Neural progenitor cell (in vitro differentiated cells): ENCODE data around the gene ANGEL1. TPM values are rescaled to one million over a fixed set of nuclear protein-coding genes. Genes with fewer than 3 reads are reported as not detected.
A peak's percentile ranks its signal among the peaks of the same experiment; 100 is the strongest.

Experiments
- DNase-seq: peaks from one replicate; pipeline ENCODE4 v3.0.0-alpha.2; 2016; ENCODE audit warnings: low spot score
- H2AFZ ChIP-seq: fragments of 200-600 bp; sonication (generic); replicated peaks from 2 replicates; pipeline ENCODE4 v1.6.1; 2016; ENCODE audit warnings: antibody characterized with exemption
- H3F3A ChIP-seq: fragments of 200-600 bp; sonication (generic); 2 replicates; pipeline ENCODE4 v1.6.1; 2016; ENCODE audit warnings: antibody characterized with exemption, low read depth
- H3K27ac ChIP-seq: fragments of 200-600 bp; sonication (generic); 2 replicates; pipeline ENCODE4 v1.5.1; 2016; ENCODE audit warnings: mild to moderate bottlenecking
- H3K27me3 ChIP-seq: fragments of 200-600 bp; sonication (generic); 2 replicates; pipeline ENCODE4 v1.6.1; 2016; ENCODE audit warnings: mild to moderate bottlenecking, moderate library complexity
- H3K36me3 ChIP-seq: fragments of 200-600 bp; sonication (generic); 2 replicates; pipeline ENCODE4 v1.5.1; 2016
- H3K4me1 ChIP-seq: fragments of 200-600 bp; sonication (generic); 2 replicates; pipeline ENCODE4 v1.6.1; 2016; ENCODE audit warnings: mixed run types
- H3K4me2 ChIP-seq: fragments of 200-600 bp; sonication (generic); 2 replicates; pipeline ENCODE4 v1.6.1; 2016
- H3K4me3 ChIP-seq: fragments of 200-600 bp; sonication (generic); 2 replicates; pipeline ENCODE4 v1.5.1; 2016
- H3K79me2 ChIP-seq: fragments of 200-600 bp; sonication (generic); 2 replicates; pipeline ENCODE4 v1.6.1; 2016; ENCODE audit warnings: low read depth
- H3K9ac ChIP-seq: fragments of 200-600 bp; sonication (generic); 2 replicates; pipeline ENCODE4 v1.6.1; 2016
- H3K9me3 ChIP-seq: fragments of 200-600 bp; sonication (generic); 2 replicates; pipeline ENCODE4 v1.5.1; 2016; ENCODE audit warnings: low read depth
- H4K20me1 ChIP-seq: fragments of 200-600 bp; sonication (generic); 2 replicates; pipeline ENCODE4 v1.6.1; 2016; ENCODE audit warnings: low read depth
- H3K27ac Mint-ChIP-seq: 3 replicates; pipeline ENCODE4 v1.8.0; 2021; ENCODE audit warnings: mixed read lengths
- H3K27me3 Mint-ChIP-seq: 2 replicates; pipeline ENCODE4 v1.8.0; 2022; ENCODE audit warnings: low read depth, mild to moderate bottlenecking, inconsistent platforms, moderate library complexity, mixed read lengths; ENCODE audit not compliant: insufficient read depth
- H3K36me3 Mint-ChIP-seq: 3 replicates; pipeline ENCODE4 v1.8.0; 2021; ENCODE audit warnings: mixed read lengths
- H3K4me1 Mint-ChIP-seq: 3 replicates; pipeline ENCODE4 v1.8.0; 2021; ENCODE audit warnings: mixed read lengths
- H3K4me3 Mint-ChIP-seq: 3 replicates; pipeline ENCODE4 v1.8.0; 2021; ENCODE audit warnings: mild to moderate bottlenecking, moderate library complexity, mixed read lengths
- H3K9me3 Mint-ChIP-seq: 3 replicates; pipeline ENCODE4 v1.8.0; 2020; ENCODE audit warnings: mixed read lengths
- EZH2 ChIP-seq: fragments of 200-600 bp; sonication (generic); IDR thresholded peaks from 2 replicates; pipeline ENCODE4 v1.6.1; 2017; ENCODE audit warnings: antibody characterized with exemption, mild to moderate bottlenecking, moderate library complexity
- EZH2phosphoT487 ChIP-seq: fragments of 200-600 bp; sonication (generic); IDR thresholded peaks from 2 replicates; pipeline ENCODE4 v1.6.1; 2017; ENCODE audit warnings: antibody characterized with exemption
- total RNA-seq: library from RNA; depleted of rRNA; stranded (reverse); fragments of >200 nt; gene quantifications from 2 replicates; pipeline ENCODE4 v1.2.3, GENCODE V29; 2015; ENCODE audit warnings: low replicate concordance
- TF ChIP-seq, protein P1 (sequence below): fragments of 200-600 bp; sonication (generic); IDR thresholded peaks from 2 replicates; pipeline ENCODE4 v1.5.1; 2017; ENCODE audit warnings: antibody characterized with exemption, mild to moderate bottlenecking

Gene ANGEL1
- total RNA-seq, 1 donor from 2014 or later = 23.2 TPM

DNA sequence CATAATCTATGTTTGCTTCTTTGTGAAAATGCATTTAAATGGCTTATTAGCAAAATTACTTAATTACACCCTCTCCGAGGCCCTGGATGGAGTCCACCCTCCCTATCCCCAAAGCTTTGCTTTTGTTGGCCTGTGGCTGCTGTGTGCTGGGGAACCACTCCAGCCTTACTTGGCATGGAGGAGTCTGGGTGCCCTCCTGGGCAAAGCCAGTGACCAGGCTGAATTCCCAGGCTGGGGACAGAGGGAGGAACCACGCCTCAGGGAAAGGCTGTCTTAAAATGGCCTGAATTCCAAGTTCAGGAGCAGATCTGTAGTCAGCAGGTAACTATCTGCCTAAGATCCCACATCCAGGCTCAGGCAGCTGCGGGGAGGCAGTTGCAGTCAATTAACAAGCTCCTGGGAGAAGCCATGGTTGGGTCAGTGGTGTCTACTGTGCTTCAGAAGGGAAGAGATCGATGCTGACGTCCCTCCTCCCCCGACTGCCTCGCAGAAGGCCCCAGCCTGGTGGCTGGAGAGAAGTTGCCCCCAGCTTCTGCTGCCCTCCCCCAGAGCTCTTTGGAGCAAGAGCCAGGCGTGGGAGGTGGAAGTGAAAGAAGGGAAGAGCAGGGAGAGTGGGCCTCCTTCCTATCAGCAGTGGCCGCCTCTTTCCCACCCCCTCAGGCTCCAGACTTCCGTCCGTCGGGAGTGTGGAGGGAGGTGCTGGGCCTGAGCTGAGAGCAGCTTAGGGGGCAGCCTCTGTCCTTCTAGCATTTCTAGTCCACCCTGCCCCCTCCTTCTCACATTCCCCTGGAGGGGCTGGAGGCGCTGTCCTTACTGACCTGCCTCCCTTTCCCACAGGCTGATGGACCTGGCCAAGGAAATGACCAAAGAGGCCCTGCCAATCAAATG, 40.1 kb downstream of the ANGEL1 start:
- Mint-ChIP-seq H3K4me3 (no peak overlapping the region), H3K4me1 (peaks cover 35% of the 10 kb centered on the region)
- H2AFZ ChIP-seq = no peak overlapping the region

DNA sequence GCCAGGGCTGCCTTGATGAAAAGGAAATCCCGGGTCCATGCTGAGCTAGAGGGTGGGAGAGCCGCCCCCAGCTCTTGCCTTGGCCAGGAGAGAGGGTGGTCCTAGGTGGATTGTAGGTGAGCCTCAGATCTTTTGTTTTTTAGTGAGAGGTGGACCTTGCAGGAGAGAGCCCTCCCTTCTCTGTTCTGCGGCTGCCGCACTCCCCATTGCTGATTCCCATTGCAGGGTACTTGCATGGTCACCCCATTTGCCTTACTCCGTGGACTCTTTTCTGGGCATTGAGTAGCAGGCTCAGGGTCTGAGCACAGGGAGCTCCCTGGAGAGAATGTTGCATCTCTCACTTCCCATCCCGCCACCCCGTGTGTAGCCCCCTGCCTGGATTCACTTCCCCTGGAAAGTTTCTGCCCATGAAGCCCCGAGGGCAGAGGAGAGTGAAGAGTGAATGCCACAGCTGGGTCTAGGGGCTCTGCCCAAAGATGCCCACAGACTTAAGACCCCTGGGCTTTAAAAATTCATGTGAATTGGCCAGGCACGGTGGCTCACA, 41.2 kb downstream of the ANGEL1 start:
- Histone ChIP-seq H3K27ac (no peak overlapping the region), H3K36me3 (no peaks in the 10 kb centered on the region), H3K9me3 (no peaks in the 10 kb centered on the region), H2AFZ (no peak overlapping the region), H3K4me3 (no peak overlapping the region), H3F3A (no peaks in the 10 kb centered on the region), H3K4me2 (no peak overlapping the region), H4K20me1 (peaks cover 9% of the 10 kb centered on the region), H3K27me3 (no peaks in the 10 kb centered on the region), H3K79me2 (no peaks in the 10 kb centered on the region), H3K4me1 (peaks cover 18% of the 10 kb centered on the region), H3K9ac (no peak overlapping the region)
- TF ChIP-seq, protein P1, sequence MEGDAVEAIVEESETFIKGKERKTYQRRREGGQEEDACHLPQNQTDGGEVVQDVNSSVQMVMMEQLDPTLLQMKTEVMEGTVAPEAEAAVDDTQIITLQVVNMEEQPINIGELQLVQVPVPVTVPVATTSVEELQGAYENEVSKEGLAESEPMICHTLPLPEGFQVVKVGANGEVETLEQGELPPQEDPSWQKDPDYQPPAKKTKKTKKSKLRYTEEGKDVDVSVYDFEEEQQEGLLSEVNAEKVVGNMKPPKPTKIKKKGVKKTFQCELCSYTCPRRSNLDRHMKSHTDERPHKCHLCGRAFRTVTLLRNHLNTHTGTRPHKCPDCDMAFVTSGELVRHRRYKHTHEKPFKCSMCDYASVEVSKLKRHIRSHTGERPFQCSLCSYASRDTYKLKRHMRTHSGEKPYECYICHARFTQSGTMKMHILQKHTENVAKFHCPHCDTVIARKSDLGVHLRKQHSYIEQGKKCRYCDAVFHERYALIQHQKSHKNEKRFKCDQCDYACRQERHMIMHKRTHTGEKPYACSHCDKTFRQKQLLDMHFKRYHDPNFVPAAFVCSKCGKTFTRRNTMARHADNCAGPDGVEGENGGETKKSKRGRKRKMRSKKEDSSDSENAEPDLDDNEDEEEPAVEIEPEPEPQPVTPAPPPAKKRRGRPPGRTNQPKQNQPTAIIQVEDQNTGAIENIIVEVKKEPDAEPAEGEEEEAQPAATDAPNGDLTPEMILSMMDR = no peak
- TF ChIP-seq EZH2 = no peak
- no peak for TF ChIP-seq EZH2phosphoT487
- Mint-ChIP-seq H3K4me1 (peaks cover 37% of the 10 kb centered on the region), H3K4me3 (no peak overlapping the region), H3K36me3 (peaks cover 8% of the 10 kb centered on the region), H3K27ac (no peak overlapping the region), H3K27me3 (no peaks in the 10 kb centered on the region), H3K9me3 (no peaks in the 10 kb centered on the region)
- no peak for DNase-seq

More for the DNA sequence above, 40.1 kb downstream of the ANGEL1 start:
- no peaks in the 10 kb centered on the region for H3K9me3 ChIP-seq
- no peaks in the 10 kb centered on the region for H3K36me3 ChIP-seq
- H3K27me3 ChIP-seq = no peaks in the 10 kb centered on the region
- Mint-ChIP-seq H3K27ac (peak overlapping the region; percentile 82), H3K36me3 (peaks cover 8% of the 10 kb centered on the region), H3K27me3 (no peaks in the 10 kb centered on the region), H3K9me3 (no peaks in the 10 kb centered on the region)
- no peak overlapping the region for H3K27ac ChIP-seq
- no peaks in the 10 kb centered on the region for H3K79me2 ChIP-seq
- no peak overlapping the region for H3K9ac ChIP-seq
- H4K20me1 ChIP-seq = peaks cover 15% of the 10 kb centered on the region
- peak; percentile 42 for DNase-seq
- no peak overlapping the region for H3K4me3 ChIP-seq
- no peak overlapping the region for H3K4me2 ChIP-seq
- peaks cover 21% of the 10 kb centered on the region for H3K4me1 ChIP-seq
- TF ChIP-seq, protein P1 = no peak
- TF ChIP-seq EZH2 = no peak
- no peak for TF ChIP-seq EZH2phosphoT487
- H3F3A ChIP-seq = no peaks in the 10 kb centered on the region

DNA sequence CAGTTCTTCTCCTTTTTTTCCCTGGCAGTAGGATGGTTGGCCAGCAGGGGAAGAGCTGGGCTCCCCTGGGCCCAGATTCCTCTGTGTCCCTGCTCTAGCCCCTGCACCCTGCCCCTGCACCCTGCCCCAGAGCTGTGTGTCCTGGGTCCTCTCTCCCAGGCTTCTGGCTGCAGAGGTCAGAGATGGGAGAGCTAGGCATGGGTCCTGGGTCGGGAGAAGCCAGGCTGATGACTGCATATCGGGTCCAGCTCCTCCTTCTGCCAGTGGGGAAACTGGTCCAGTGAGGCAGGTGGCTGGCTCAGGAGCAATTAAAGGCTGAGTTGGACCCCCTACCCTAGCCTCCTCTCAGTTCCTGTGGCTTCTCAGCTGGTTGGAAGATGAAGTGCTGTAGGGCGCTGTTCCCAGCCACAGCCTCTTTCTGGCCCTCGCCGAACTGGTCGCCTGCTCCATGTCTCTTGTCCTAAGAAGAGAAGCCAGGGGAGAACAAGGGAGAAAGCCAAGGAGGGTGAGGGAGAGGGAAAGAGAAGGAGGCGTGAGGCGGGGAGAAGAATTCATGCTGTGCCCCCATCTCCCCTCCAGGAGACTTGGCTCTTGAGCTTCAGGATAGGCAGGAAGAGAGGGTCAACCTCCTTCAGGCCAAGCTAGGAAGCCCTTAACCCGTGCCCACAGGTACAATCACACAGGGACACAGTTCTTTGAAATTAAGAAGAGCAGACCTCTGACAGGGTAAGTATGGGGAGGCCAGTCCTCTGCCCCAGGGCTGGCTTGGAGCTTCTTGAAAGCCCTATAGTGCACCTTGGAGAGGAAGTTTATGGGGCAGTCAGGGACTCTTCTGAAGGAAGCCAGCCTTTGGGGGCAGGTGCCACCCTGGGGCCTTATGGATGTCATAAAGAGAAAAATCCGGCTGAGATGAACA, 41.9 kb downstream of the ANGEL1 start:
- Histone ChIP-seq H3K9ac (no peak overlapping the region), H4K20me1 (peaks cover 9% of the 10 kb centered on the region), H3K4me1 (peaks cover 17% of the 10 kb centered on the region), H3K4me2 (no peak overlapping the region), H3K27me3 (no peaks in the 10 kb centered on the region), H3K4me3 (no peak overlapping the region), H3K79me2 (no peaks in the 10 kb centered on the region), H3K27ac (no peak overlapping the region), H3K9me3 (no peaks in the 10 kb centered on the region), H3K36me3 (no peaks in the 10 kb centered on the region), H3F3A (no peaks in the 10 kb centered on the region), H2AFZ (no peak overlapping the region)
- TF ChIP-seq EZH2 (no peak), EZH2phosphoT487 (no peak)
- TF ChIP-seq, protein P1 = no peak
- DNase-seq = no peak
- no peaks in the 10 kb centered on the region for H3K9me3 Mint-ChIP-seq
- peaks cover 36% of the 10 kb centered on the region for H3K4me1 Mint-ChIP-seq
- H3K36me3 Mint-ChIP-seq = peaks cover 6% of the 10 kb centered on the region
- H3K4me3 Mint-ChIP-seq = no peak overlapping the region
- no peaks in the 10 kb centered on the region for H3K27me3 Mint-ChIP-seq
- H3K27ac Mint-ChIP-seq = no peak overlapping the region
